ENCODE measurements around the gene PDXK.

The PDXK gene

DNA sequence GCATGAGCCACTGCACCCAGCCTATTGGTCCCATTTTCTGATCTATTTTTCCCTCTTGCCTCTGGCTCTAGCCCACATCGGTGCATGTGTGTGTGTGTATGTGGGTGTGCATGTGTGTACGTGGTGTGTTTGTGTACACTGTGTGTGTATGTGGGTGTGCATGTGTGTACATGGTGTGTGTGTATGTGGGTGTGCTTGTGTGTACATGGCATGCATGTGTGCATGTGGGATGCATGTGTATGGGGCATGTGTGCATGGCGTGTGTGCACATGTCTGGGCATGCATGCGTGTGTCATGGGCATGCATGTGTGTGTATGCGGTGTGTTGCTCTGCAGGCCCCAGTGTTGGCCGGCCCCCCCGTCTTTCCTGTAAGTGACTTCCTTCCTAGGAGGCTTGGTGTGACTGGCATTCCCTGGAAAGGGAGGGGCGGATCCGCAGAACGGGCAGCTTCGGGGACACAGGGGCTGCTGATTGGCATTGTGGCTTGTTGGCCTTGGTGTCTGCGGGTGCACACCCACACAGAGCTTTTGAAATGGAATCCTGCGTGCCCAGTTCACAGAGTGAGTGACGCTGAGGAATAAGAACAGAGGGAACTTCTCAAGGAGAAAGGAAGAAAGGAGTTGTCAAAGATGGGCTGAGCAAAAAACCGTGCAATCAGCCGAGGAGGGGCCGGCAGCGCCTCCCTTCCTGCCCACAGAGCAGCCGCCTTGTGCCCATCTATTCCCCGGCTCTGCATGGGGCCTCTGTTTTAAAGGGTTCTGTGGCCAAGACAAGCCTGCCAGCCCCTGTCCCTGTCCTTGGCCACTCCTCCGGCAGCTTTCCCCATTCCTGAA lies 8.0 kb downstream of the PDXK start:
- DNase-seq: no peak

DNA sequence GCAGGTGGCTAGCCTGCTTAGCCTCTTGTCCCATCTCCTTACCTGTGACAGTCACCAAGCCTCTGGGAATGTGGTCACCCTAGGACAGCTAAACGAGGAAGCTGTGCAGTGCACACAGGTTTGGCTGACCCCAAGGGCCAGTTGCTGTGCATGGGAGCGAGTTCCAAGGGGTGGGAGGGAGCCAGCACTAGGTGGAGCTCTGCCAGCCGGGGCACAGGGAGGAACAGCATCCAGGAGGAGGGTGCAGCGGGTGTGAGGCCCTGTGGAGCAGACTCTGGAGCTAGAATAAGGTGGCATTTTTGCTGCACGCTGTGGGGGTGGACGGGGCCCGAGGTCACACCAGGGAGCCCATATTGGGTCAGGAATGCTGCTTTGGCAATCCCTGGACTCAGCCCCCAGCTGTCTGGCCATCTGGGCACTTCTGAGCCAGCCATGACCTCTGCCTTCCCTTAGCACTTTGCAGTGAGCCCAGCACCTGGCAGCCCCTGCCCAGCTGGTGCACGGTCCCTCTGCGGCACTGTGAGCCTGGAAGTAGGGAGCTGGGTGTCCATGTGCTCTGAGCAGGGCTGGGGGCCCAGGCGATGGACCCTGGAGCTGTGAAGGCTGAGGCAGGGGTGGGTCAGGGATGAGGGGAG lies 8.7 kb downstream of the PDXK start:
- no peak for DNase-seq

DNA sequence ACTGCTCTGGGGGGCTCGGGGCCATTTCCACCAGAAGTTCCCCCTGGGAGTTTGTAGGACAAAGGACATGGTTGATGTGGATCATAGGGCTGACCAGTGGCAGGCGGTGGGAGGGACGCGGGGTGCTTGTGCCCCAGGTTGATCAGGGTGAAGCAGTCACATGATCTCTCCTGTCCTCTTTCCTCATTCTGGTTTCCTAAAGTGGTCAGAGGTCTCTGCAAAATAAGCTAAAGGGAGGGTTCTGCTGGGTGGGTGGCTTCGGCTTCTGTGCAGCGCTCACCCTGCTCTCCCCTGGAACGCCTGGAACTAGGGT lies 9.2 kb downstream of the PDXK start:
- DNase-seq: no peak

DNA sequence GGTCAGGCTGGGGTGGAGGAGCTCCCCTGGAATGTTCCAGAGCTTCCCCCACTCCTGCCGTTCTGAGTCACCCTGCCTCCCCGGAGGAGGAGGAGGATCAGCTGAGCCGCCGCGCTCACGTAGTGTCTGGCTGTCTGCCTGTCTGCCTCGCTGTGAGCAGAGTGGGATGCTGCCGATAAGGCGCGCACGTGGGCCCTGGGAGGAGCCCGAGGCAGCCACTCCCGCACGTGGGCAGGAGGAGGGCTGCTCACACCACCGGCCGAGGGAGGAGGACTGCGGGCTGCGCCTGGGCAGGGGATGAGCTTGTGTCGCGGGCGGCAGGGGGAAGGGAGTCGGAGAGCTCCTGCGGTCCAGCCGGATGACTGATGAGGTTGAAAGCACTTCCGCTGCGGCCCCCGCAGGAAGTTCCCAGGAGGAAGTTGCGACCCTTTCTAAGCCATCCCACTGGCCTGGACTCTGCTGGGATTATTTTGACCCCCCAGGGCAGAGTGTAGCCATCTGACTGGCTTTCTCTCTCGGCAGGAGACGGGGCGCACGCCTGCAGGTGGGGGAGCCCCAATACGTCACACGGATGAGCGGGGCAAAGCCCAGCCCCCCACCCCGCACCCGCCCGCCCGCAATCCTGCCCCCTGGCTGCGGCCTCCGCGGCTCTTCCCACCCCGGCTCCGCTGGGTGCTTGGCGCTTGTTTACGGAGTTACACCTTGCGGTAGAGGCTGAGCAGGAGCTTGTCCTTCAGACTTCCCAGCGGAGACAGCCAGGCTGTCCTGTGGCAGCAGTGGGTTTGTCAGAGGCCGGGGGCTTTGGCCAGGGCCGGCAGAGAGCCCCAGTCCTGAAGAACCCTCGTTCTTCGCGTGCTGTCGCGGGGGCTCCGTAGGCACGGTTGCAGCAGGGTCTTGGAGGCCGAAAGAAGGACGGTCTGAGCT lies 9.8 kb downstream of the PDXK start:
- peak; percentile 43 for DNase-seq

DNA sequence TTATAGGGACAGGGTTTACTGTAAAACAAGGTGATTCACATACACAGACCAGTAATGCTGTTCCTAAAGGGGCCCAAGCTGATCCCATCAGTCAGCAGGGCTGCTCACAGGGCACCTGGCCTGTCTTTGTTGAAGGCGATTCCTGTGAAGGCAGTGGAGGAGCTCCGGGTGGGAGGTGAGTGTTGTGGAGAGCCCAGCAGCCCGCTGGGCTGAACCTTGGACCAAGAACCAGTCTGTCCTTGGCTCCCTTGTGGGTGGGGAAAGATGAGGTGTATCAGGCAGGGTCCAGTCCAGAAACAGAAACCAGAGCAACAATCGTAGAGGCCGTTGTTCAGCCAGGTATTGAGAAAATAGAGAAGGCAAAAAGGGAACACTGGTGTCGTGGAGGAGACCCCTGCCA lies 12.5 kb downstream of the PDXK start:
- no peak for DNase-seq

DNA sequence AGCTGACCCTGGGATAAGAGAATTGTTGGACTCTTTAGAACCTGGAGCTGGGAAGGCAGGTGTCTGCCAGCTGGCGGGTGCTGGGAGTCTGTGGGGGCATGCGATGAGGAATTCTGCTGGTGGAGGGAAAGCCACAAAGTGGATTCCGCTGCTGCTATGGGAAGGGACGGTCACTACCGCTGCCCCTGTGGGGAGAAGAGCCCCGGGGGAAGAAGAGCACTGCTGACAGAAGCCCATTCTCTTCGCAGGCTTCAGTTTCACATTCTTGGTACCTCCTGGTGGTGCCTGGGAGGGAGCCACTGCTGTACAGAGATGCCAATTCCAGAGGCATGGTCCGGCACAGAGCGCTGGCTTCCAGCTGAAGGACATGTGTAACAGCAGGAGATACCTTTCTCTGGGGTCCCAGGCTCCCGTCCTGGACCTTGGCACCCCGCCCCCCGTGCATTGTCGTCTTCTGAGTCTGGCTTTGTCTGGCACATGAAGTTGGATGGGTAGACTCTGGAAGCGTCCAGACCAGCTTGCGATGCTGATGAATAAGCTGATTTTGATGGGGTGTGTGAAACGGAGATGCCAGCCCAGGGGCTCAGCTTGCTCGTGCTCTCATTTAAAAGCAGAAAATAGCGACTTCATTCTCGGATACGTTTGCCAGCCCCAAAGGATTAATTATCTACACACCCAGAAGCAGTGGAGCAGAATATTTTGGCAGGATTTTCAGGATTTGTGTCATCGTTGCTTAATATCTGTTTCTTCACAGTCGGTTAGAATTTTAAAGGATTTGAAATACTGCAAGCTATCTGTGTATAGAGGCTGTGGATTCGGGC lies 13.2 kb downstream of the PDXK start:
- DNase-seq: no peak

DNA sequence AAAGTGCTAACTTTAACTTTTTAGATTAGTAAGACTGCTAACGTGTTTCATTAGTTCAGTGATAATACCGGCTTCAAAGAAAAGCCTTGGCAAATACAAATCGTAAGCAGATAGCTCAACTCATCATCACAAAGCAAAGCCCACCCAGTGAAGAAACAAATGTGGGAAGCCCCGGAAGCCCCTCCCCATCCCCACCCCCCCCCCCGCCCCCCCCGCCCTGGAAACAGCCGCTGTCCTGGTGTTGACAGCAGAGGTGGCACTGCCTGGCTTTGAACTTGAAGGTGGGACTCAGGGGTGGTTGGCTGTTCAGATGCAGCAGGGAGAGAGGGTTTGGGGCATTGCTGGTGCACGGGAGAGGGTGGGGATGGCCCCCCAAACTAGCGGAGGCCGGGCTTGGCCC lies 14.1 kb downstream of the PDXK start:
- DNase-seq: no peak

DNA sequence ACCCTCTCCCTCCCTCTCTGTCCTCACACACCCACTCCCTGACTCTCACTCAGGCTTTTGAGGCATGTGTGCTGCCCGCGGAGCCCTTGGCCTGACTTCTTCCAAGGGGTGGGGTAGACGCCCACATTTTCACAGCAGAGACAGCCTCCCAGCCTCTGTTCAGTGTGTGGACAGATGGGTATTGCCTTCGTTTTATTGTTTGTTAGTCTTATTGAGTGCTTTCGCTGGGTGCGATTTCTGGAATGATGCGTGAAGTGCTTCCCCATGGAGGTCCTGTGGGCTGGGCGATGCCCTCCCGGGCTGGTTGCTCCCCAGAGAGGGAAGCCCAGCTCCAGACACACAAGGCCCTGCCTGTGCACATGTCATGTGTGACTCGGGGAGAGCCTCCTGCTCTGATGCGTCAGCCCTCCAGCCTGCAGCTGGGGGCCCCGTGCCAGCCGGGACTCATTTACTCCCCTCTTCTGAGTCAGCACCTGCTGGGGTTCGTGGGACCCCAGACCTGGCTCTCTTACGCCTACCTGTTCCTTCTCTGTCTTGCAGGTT lies 14.7 kb downstream of the PDXK start:
- no peak for DNase-seq

DNA sequence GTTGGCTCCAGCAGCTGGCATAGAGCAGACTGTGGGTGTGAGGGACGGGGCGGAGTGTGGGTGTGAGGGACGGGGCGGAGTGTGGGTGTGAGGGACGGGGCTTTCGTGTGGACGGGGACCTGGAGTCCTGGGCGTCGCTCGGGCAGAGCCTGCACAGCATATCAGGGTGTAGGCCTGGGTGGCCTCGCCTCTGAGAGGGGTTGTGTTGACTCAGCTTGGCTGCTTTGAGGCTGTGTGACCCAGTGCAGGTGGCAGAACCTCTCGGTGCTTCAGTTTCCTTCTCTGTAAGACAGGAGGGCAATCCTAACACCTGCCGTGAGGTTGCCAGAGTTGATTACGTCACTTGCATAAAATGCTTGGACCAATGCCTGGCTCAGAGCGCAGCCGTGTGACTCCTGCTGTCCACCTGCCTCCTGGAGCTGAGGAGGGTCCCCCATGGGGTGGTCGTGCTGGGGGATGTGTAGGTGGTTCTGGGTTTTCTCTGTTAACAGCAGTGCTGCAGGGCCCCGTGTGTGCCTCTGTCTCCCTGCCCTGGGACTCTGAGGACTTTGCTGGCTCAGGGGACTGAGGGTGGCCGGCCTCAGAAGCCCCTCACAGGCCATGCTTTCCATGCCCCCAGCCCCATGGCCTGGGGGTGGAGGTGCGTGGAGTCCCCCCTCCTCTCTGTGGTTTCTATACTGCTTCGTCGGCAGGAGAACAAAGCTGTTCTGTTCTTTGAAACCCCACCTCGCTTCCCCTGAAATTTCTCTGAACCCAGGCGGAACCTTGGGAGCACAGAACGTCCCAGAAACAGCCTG lies 15.4 kb downstream of the PDXK start:
- DNase-seq: no peak

DNA sequence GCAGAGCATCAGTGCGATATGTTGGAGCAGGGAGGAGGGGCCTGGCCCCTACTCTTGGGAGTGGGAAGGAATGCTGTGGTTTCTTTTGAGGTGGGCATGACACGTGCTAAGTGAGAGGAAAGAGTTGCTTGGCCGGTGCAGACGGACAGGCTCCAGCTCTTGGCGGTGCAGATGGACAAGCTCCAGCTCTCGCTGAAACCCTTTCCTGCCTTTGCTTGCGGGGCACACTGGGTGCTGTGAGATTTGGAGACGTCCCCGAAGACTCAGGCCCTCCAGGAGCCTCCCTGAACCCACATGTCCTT lies 15.9 kb downstream of the PDXK start:
- DNase-seq: no peak

DNA sequence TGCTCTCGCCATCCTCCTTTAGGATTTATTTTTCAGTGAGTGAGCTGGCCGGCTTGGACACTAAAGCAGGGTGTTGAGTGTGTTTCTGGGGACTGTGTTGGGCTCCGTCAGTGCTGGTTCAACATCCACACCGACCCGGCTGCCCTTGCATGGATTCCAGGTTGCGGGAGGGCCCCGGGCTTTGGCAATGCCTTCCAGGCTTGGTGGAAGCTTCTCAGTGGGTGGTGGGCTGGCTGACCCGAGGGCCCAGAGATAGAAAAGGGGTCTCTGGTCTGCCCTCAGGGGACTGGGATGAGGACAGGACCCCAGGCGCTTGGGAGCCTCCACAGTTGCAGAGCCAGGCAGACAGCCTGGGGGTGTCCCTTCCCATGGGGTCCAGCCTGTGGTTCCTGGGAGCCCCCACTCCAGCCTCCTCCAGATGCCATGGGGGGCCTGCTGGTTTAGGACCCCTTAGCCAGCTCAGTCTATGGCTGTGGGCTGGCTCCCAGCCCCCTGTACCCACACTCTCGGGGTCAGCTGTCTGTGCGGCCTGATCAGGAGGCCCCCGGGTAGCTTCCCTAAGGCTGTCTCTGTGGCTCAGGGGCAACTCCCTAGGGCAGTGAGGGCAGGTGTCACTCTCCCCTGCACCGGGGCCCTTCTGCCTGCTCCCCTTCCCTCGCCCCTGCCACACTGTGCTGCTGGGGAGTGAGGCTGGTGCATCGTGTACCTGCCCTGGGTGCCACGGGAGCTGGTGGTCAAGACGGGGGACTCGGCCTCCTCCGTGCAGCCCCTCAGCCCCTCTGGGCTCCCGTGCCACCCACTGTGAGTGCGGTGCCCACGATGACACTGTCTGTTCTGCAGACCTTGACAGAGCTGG lies 16.5 kb downstream of the PDXK start:
- no peak for DNase-seq

DNA sequence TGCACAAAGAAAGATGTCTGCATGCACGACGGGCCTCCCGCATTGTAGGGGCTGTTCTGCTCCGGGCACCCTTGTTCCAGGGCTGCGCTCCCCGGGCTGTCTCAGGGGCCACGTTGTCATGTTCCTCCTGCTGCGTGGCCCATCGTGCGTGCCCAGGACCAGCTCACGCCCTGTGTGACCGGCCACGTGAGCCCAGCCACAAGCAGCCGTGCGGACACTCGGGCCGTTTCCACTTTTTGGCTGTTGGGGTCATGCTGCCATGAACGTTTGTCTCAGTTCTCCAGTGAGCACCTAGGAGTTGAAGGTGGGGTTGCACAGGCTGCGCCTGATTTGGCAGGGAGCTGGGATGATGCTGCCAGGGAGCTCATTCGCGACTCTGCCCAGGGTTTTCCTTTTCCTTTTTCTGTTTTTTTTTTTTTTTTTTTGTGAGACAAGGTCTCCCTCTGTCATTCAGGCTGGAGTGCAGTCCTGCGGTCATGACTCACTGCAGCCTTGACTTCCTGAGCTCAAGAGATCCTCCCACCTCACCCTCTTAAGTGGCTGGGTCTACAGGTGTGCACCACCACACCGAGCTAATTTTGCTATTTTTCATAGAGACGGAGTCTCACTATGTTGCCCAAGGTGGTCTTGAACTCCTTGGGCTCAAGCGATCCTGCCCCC lies 17.4 kb downstream of the PDXK start:
- no peak for DNase-seq

DNA sequence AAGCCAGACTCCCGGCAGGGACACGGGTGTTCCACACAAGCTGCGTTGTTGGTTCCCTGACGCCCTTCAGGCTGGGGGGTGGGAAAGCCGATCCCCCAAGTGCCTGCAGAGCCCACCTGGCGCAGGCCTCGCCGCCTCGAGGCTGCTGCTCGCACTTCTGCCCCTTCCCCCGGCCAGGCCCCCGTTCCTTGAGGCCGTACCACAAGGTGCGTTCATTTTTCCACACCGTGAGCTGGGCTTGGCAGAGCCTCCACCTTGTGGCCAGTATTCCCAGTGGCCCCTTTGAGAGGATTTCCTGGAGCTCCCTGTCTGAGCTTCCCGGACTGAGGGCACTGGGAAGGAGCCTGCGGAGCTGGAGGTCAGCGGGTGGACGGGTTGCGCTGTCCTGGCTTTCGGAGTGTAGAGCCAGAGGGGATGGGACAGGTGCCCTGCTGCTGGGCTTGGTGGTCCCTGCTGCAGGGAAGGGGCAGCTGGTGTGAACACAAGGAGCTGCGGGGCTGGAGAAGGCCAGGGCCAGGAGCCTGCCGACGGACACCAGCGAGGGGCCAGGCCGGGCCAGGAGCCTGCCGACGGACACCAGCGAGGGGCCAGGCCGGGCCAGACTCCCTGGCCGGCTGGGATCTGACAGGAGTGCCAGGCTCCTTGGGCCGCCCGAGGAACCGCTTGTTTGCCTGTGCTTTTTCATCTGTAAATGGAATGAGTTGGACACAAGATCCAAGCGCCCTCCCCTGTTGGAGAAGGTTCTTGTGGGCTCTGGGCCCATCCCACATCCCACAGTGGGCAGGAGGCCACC lies 18.4 kb downstream of the PDXK start:
- DNase-seq: no peak

DNA sequence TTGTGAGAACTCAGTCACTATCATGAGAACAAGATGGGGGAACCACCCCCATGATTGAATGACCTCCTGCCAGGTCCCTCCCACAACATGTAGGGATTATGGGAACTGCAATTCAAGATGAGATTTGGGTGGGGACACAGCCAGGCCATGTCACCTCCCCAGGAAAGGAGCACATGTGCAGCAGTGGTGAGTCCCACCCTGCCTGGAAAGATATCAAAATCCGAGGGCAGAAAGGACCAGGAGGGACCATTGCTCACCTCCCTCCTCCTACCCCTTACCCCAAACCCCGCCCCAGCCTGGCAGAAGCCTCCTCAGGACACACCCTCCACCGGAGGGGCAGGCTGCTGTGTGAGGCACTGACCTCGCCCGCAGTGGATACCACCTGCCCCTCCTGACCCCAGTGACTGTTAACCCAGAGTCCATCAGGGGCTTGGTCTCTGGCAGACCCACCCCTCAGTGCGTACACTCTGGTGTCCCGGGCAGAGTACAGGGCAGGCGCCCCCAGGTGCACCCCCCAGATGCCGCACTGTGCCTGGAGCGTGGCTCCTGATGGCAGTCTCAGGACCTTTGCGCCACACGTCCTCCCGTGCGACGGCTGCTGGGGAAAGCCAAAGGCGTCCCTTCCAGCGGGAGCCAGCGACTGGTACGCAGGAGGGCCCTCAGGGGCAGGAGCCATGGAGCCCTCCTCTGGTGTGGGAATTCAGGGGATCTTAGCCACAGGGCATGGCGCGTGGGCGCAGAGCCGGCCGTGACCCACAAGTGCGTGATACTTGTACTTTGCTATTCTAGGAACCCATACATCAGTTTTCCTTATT lies 20.9 kb downstream of the PDXK start:
- DNase-seq: no peak

DNA sequence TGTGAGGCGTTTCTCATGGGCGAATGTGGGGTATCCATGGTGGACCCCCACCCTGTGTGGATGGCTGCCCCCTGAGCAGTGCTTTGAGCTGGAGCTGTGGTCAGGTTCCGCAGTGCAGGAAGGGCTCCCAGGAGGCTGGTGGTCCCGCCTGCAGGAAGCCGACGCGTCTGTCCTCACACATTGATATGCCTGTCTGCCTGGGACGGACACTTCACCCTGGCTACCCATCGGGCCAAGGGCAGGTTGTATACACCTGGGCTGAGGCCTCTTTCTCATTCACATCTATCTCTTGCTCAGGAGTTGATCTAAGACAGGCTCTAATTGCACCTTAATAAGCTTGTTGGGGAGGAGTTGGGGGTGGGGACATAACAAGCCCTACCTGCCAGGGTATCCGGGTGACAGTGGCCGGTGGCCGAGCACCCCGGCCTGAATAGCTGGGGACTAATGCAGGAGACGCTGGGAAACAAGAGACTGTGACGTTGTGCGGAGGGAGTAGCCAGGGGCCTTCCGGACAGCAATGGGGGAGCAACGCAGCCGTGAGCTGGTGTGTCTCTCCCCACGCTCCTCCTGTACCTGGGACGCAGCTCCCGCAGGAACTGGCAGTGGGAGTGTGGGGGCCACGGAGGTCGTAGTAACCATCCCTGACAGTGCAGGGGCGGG lies 21.7 kb downstream of the PDXK start:
- DNase-seq: peak; percentile 10

DNA sequence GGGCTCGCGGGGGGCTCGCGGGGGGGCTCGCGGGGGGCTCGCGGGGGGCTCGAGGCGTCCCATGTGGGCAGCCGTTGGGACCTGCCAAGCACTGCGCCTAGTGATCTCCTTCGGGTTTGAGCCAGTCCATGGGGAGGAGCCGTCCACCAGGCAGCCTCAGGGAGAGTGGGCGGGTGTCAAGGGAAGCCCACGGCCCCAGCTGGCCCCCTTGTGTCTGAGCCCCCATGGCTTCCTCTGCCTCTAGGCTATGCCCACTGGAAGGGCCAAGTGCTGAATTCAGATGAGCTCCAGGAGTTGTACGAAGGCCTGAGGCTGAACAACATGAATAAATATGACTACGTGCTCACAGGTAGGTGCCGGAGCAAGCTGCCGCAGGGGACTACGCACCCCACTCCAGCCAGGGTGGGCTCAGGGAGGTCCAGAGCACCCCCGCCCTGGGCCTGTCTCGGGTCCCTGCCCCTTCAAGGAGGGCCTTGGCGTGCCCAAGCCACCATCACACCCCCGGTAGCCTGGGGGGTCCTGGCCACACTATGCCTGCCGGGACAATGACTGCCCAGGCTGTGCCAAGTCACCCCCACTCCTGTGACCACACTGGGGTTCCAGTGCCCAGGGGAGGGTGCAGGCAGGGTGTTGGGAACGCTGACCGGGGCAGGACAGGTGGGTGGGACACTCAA lies 22.6 kb downstream of the PDXK start:
- DNase-seq: no peak

DNA sequence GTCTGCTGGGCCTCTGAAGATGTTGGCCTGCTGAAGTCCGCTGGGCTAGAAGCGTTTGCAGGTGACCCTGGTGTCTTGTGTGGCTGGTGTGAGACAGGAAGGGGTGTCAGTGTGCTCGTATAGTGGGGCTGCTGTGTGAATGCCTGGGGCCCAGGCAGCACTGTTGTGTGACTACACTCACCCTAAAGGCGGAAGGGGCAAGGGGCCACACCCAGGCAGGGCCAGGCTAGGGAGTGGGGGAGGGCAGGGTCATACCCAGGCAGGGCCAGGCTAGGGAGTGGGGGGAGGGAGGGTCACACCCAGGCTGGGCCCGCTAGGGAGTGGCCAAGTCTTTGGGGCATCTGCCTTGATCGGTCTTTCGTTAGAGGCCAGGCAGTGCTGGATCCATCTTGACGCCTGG lies 25.0 kb downstream of the PDXK start:
- DNase-seq: no peak

All from NCI-H1417 treated with DMSO at 0.1 percent for 48 hours (cell line).